ENCODE results near the gene ONECUT3.

DNA sequence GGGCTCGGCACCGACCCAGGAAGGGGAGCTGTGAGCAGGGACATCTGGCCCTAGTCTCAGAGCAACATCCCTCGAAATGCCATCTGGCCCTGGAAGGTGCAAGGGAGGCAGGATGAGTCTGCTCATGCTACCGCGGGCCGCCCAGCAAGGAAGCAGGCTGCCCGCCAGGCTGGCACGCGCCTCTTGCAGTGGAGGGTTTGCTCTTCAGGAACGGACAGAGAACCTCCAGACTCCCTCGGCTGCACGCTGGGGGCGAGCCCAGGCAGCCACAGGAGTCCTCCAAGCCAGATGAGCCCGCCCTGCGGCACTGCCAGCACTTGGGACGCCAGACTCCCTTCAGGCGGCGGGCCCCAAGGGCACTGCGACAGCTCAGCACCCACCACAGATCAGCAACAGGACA is 68.9 kb downstream of the ONECUT3 start:
- TF ChIP-seq POLR2A (IDR thresholded peaks at IDR 0.05), result peak in 1 of 2 donors; percentile 46
- TF ChIP-seq, protein P1, sequence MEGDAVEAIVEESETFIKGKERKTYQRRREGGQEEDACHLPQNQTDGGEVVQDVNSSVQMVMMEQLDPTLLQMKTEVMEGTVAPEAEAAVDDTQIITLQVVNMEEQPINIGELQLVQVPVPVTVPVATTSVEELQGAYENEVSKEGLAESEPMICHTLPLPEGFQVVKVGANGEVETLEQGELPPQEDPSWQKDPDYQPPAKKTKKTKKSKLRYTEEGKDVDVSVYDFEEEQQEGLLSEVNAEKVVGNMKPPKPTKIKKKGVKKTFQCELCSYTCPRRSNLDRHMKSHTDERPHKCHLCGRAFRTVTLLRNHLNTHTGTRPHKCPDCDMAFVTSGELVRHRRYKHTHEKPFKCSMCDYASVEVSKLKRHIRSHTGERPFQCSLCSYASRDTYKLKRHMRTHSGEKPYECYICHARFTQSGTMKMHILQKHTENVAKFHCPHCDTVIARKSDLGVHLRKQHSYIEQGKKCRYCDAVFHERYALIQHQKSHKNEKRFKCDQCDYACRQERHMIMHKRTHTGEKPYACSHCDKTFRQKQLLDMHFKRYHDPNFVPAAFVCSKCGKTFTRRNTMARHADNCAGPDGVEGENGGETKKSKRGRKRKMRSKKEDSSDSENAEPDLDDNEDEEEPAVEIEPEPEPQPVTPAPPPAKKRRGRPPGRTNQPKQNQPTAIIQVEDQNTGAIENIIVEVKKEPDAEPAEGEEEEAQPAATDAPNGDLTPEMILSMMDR (IDR thresholded peaks at IDR 0.05), result no peak

Data from adrenal gland (tissue), 5 donors.